GM18870 (cell line): Measurements from ENCODE around the gene CCL2.
"Not testable (repeated sequence)": the region's sequence is repeated elsewhere in the genome, so short reads cannot be mapped to it uniquely, and the experiment has no call there.

Experiments used
- ATAC-seq: cut with Tn5 transposase; IDR thresholded peaks from one replicate; pipeline ENCODE4 v1.9.1; 2021; ENCODE audit warnings: moderate library complexity; ENCODE audit not compliant: unreplicated experiment

CCL2 gene

GRCh38 chr17:34254651-34255380 is at the start of gene CCL2:
Gene CCL2 (plus strand): TSS chr17:34255285. CDS start chr17:34255350, 65 bp downstream.
- ATAC-seq, result no peak

- no peak for ATAC-seq
Measured at GRCh38 chr17:34205401-34205800, 49.7 kb upstream of the CCL2 start.

- ATAC-seq, result no peak
Measured at GRCh38 chr17:34206569-34206968, 48.5 kb upstream of the CCL2 start.

DNA sequence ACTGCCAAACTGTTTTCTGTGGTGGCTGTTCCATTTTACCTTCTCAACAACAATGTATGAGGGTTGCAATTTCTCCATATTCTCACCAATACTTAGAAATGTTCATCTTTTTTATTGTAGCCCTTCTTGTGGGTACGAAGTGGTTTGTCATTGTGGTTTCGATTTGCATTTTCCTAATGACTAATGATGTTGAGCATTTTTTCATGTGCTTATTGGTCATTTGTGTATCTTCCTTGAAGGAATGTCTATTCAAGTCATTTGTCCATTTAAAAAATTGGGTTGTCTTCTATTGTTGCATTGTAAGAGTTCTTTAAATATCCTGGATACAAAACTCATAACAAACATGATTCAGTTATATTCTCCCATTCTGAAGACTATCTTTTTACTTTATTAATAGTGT is 47.5 kb upstream of the CCL2 start:
- no peak for ATAC-seq

GRCh38 chr17:34218748-34219147 is 36.3 kb upstream of the CCL2 start:
- no peak for ATAC-seq

GRCh38 chr17:34219405-34219804 is 35.7 kb upstream of the CCL2 start:
- ATAC-seq, result no peak

DNA sequence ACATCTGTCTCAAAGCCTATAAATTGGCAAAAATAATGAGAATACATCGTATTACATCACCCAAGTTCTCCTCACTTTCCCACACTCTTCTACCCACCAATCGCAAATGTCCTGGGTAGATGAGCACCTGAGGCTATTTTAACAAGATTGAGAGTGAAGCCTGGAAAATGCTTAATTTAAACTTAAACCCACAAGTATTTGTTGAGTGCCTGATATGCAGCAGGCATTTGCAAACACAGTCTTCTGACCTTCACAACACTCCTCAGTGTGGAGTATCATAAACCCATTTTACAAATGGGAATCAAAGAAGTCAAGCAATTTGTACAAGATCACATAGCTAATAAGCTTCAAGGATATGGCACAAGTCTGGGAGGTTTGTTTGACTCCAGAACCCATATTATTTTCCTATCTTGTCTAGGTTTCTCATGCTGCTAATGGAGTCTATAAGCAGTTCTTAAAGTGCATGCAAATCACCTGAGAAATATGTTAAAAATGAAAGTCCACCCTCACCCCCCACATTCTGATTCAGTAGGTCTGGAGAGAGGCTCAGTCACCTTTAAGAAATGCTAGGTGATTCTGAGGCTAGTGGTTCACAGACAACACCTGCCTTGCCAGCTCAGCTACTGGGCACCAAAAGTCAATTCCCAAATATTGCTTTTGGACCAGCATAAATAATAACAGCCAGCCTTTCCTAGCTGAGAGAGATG is 34.9 kb upstream of the CCL2 start:
- no peak for ATAC-seq

- ATAC-seq, result no peak
Measured at GRCh38 chr17:34220752-34221395, 34.2 kb upstream of the CCL2 start.

DNA sequence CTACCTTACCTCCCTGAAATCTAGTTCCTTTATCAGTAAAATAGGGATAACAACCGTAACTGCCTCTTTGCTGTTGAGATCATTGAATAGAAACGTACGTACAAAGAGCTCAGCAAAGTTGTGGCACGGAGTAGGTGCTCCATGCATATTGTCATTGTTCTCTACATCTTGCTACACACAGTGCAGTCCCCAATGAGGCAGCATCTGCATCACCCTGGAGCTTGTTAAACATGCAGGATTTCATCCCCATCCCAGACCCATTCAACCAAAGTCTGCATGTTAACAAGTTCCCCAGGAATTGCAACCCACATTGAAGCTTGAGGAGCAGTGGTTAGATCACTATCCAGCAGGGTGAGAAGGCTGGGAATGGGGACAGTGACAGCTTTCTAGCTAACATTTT is 33.7 kb upstream of the CCL2 start:
- ATAC-seq, result no peak

GRCh38 chr17:34222722-34223497 is 32.2 kb upstream of the CCL2 start:
- no peak for ATAC-seq

GRCh38 chr17:34225046-34225445 is 30.0 kb upstream of the CCL2 start:
- no peak for ATAC-seq

DNA sequence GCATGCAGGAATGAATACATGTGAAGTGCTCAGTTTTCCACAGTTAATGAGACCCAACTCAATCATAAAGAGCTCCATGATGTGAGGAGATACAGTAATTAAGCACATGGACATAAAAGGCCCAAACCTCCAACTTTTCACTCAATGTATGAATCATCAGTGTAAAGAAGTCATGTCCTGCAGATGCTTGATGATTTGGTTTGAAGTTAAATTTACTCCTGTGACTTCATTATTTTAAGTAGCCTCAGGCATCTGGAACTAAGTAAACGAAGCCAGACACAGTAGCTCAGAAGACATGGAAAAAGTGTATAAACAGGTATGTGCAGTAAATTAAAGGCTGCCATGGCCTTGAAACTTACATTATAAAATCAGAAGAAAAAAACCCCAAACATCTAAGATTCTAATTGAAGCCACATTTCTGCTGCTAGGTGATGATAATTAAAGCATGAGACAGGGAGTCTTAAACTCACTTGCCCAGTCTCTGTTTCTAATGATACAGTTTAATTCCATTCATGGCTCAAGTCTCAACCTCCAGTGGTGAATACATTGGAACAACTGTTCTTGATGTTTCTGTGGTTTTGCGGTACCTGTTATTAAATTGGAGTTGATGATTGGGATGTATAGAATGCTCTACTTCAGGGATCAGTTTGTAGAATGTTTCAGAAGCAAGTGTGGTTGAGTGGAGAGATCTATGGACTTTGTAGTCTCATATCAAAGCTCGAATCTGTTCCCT is 28.9 kb upstream of the CCL2 start:
- no peak for ATAC-seq

- no peak for ATAC-seq
Measured at GRCh38 chr17:34226744-34227034, 28.4 kb upstream of the CCL2 start.

DNA sequence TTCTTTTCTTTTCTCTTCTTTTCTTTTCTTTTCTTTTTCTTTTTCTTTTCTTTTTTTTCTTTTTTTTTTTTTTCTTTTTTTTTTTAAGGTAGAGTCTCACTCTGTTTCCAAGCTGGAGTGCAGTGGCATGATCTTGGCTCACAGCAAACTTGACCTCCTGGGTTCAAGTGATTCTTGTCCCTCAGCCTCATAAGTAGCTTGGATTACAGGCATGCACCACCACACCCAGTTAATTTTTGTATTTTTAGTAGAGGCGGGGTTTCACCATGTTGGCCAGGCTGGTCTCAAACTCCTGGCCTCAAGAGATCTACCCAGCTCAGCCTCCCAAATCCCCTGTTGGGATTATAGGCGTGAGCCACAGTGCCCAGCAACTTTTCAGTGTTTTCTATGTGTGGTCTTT is 27.8 kb upstream of the CCL2 start:
- ATAC-seq, result not testable (repeated sequence)

- no peak for ATAC-seq
Measured at GRCh38 chr17:34227707-34228106, 27.4 kb upstream of the CCL2 start.

DNA sequence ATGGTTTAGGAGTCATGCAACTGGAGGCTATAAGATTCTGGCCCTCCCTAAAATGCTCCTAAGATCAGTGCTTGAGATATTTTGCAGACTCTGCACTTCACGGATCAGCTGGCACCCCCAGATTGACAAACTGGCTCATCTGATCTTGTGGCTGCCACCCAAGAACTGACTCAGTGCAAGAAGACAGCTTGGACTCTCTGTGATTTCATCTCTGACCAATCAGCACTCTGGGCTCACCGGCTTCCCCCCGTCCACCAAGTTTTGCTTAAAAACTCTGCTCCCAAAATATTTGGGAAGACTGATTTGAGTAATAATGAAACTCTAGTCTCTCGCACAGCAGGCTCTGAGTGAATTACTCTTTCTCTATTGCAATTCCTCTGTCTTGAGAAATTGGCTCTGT is 26.3 kb upstream of the CCL2 start:
- ATAC-seq, result no peak

- ATAC-seq, result no peak
Measured at GRCh38 chr17:34230342-34230741, 24.7 kb upstream of the CCL2 start.

DNA sequence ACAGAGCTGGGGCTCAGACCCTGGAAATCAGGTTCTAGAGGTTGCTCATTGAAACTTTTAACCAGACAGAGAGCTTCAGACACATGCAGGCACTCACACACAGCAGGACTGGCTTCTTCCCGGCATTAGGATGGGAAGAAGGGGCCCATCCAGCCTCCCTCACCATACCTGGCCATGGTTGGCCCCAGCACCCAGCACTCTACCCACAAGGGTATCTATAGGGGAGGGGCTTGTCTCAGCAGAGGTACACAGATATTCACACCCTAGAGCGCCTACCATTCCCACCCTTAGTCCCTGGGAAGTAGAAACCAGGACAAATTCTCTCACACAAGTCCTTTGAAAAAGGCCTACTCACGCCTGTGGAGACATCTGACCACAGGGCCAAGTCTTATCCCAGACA is 20.5 kb upstream of the CCL2 start:
- ATAC-seq, result no peak

DNA sequence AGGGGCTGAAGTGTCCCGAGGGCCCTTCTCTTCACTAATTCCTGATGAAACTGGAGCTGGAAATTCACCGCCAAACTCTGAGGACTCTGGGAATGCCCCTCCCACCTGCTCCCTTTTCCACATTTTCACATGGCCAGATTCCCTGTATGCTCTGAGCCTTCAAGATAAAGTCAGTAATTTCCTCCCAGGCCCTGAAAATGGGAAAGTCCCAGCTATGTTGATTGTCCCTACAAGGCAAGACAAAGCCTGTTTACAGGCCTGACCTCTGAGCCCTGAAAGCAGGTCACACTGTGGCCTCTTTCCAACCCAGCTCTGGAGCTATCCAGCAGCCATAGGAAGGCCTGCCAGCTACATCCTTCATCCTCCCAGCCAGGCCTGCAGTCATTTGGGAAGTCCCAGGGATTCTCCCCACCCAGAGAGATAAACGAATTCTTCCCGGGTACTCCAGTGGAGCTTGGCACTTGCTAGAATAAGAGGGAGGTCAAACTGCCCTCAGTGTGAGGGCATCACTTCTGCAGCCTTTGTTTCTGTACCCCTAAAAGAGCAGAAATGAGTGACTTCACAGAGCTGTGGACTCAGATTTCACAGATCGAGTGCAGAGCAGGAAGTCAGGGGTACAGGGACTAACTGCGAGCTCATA is 19.6 kb upstream of the CCL2 start:
- no peak for ATAC-seq

- ATAC-seq, result no peak
Measured at GRCh38 chr17:34236281-34236892, 18.7 kb upstream of the CCL2 start.
